CD14-positive monocyte (primary cell): ENCODE data around the gene ATP5IF1. TPM values are rescaled to one million over a fixed set of nuclear protein-coding genes. Genes with fewer than 3 reads are reported as not detected.
A peak's percentile ranks its signal among the peaks of the same experiment; 100 is the strongest.

Experiments
- DNase-seq, 3 donors: peaks; one replicate each; pipeline ENCODE4 v3.0.0-alpha.2; 2011 to 2022
- H2AFZ ChIP-seq: 2 replicates; pipeline ENCODE4 v1.6.0; 2012; ENCODE audit warnings: mild to moderate bottlenecking, low read depth, low read length, inconsistent platforms; ENCODE audit not compliant: insufficient read depth, poor library complexity, severe bottlenecking
- H3K27ac ChIP-seq, 2 donors: 1 replicate in 1 of 2; 2 replicates in 1 of 2; pipeline ENCODE4 v1.5.1; 2012 to 2013; ENCODE audit warnings: low read length in 2 of 2, control low read depth in 1 of 2, inconsistent platforms in 1 of 2, low read depth in 1 of 2, mild to moderate bottlenecking in 1 of 2
- H3K27me3 ChIP-seq, 2 donors: one replicate each; pipeline versions ENCODE4 v1.6.0 to v1.6.1; 2011 to 2013; ENCODE audit warnings: low read length in 2 of 2; ENCODE audit not compliant: control insufficient read depth in 2 of 2, insufficient read depth in 2 of 2
- H3K36me3 ChIP-seq, 2 donors: replicated peaks in 1 of 2; 1 replicate in 1 of 2; 2 replicates in 1 of 2; pipeline versions ENCODE4 v1.5.1 to v1.6.1; 2012 to 2013; ENCODE audit warnings: low read length in 2 of 2, control low read depth in 1 of 2, inconsistent platforms in 1 of 2, mild to moderate bottlenecking in 1 of 2; ENCODE audit not compliant: insufficient read depth in 2 of 2, control insufficient read depth in 1 of 2
- H3K4me1 ChIP-seq, 2 donors: 1 replicate in 1 of 2; 2 replicates in 1 of 2; pipeline versions ENCODE4 v1.5.1 to v1.6.1; 2012 to 2013; ENCODE audit warnings: low read length in 2 of 2, control low read depth in 1 of 2, inconsistent platforms in 1 of 2, mild to moderate bottlenecking in 1 of 2, moderate library complexity in 1 of 2; ENCODE audit not compliant: insufficient read depth in 2 of 2, control insufficient read depth in 1 of 2
- H3K4me2 ChIP-seq: replicated peaks from 2 replicates; pipeline ENCODE3; 2012; ENCODE audit warnings: low read length, moderate library complexity, mild to moderate bottlenecking; ENCODE audit not compliant: poor library complexity, severe bottlenecking; ENCODE audit errors: extremely low read depth
- H3K4me3 ChIP-seq, 3 experiments: fragments of 200-600 bp in 1 of 3; sonication (generic) in 1 of 3; replicated peaks in 1 of 3; 1 replicate in 2 of 3; 2 replicates in 1 of 3; pipeline ENCODE4 v1.5.1; 2011 to 2013; ENCODE audit warnings: low read length in 3 of 3, mild to moderate bottlenecking in 3 of 3, control low read depth in 2 of 3, low read depth in 2 of 3, inconsistent platforms in 1 of 3, moderate library complexity in 1 of 3
- H3K79me2 ChIP-seq: 2 replicates; pipeline ENCODE4 v1.6.0; 2012; ENCODE audit warnings: mild to moderate bottlenecking, control low read depth, inconsistent platforms, low read length, moderate library complexity; ENCODE audit not compliant: insufficient read depth
- H3K9ac ChIP-seq: 2 replicates; pipeline ENCODE4 v1.6.0; 2017; ENCODE audit warnings: low read length, mild to moderate bottlenecking; ENCODE audit not compliant: insufficient read depth, poor library complexity, severe bottlenecking
- H3K9me3 ChIP-seq, 2 donors: replicated peaks in 1 of 2; 1 replicate in 1 of 2; 2 replicates in 1 of 2; pipeline versions ENCODE4 v1.5.1 to v1.6.1; 2012 to 2013; ENCODE audit warnings: low read length in 2 of 2, control low read depth in 1 of 2; ENCODE audit not compliant: control insufficient read depth in 1 of 2, insufficient read depth in 1 of 2
- H4K20me1 ChIP-seq: 2 replicates; pipeline ENCODE4 v1.6.0; 2012; ENCODE audit warnings: mild to moderate bottlenecking, low read length, control low read depth, moderate library complexity; ENCODE audit not compliant: insufficient read depth
- H3K27ac Mint-ChIP-seq, 7 donors: one replicate each; pipeline ENCODE4 v1.8.0; 2020; ENCODE audit warnings: mild to moderate bottlenecking in 7 of 7, mixed read lengths in 7 of 7, moderate library complexity in 6 of 7, inconsistent platforms in 2 of 7
- H3K27me3 Mint-ChIP-seq, 3 donors: one replicate each; pipeline ENCODE4 v1.8.0; 2021 to 2022; ENCODE audit warnings: low read depth in 3 of 3, mild to moderate bottlenecking in 3 of 3, mixed read lengths in 3 of 3, moderate library complexity in 3 of 3, inconsistent platforms in 1 of 3
- H3K36me3 Mint-ChIP-seq, 2 donors: one replicate each; pipeline ENCODE4 v1.8.0; 2020; ENCODE audit warnings: mixed read lengths in 2 of 2, inconsistent platforms in 1 of 2, mild to moderate bottlenecking in 1 of 2
- H3K4me1 Mint-ChIP-seq: one replicate; pipeline ENCODE4 v1.8.0; 2020; ENCODE audit warnings: mild to moderate bottlenecking, mixed read lengths
- H3K4me3 Mint-ChIP-seq, 2 donors: one replicate each; pipeline ENCODE4 v1.8.0; 2020; ENCODE audit warnings: mild to moderate bottlenecking in 2 of 2, mixed read lengths in 2 of 2, moderate library complexity in 1 of 2
- H3K9me3 Mint-ChIP-seq, 7 donors: one replicate each; pipeline ENCODE4 v1.8.0; 2020 to 2022; ENCODE audit warnings: mixed read lengths in 7 of 7, mild to moderate bottlenecking in 6 of 7, moderate library complexity in 6 of 7, inconsistent platforms in 2 of 7
- CTCF ChIP-seq: fragments of 200-600 bp; IDR thresholded peaks from one replicate; pipeline ENCODE4 v1.8.0; 2022; ENCODE audit warnings: antibody characterized with exemption, mild to moderate bottlenecking
- WGBS: methylation state at CpG from one replicate; pipeline ENCODE4 v1.1.5; 2013; ENCODE audit warnings: missing lambda C conversion rate; ENCODE audit not compliant: insufficient coverage; 5-methylcytosine and 5-hydroxymethylcytosine counted together
- intact Hi-C, 2 donors: fragments of 100-400 bp; cut with micrococcal nuclease; formaldehyde crosslinking; loops; one replicate each; pipeline versions ENCODE4 v1.15.0 to v1.15.1; 2023
- polyA plus RNA-seq, 3 donors: library from polyadenylated mRNA; depleted of rRNA in 1 of 3; unstranded in 2 of 3; stranded (reverse) in 1 of 3; fragments of 300-500 nt in 2 of 3; fragments of >200 nt in 1 of 3; fragmentation: Illumina TruSeq in 2 of 3; gene quantifications; 1 replicate in 2 of 3; 2 replicates in 1 of 3; pipeline ENCODE4 v1.2.3, GENCODE V29; 2012 to 2021

ATP5IF1 gene
- polyA plus RNA-seq, 3 donors: 118 to 339 (median 296) TPM

GRCh38 chr1:28280501-28280900 lies 44.6 kb downstream of the ATP5IF1 start:
- peak overlapping the region in 2 of 7 donors; percentile 7 to 26 for H3K27ac Mint-ChIP-seq
- WGBS: 97% methylated on average over 7 of the region's 8 CpGs
- H3K9ac ChIP-seq: no peak overlapping the region
- H3K36me3 Mint-ChIP-seq: peaks cover 45 to 66% of the 10 kb centered on the region in 2 donors
- H4K20me1 ChIP-seq: no peaks in the 10 kb centered on the region
- peaks cover 19 to 26% of the 10 kb centered on the region in 2 donors for H3K4me1 ChIP-seq
- H2AFZ ChIP-seq: no peak overlapping the region
- no peak overlapping the region for H3K4me2 ChIP-seq
- H3K27me3 Mint-ChIP-seq: peaks cover 0 to 4% (median 0%) of the 10 kb centered on the region in 3 donors
- DNase-seq: no peak
- no peaks in the 10 kb centered on the region for H3K9me3 Mint-ChIP-seq
- no peaks in the 10 kb centered on the region for H3K79me2 ChIP-seq
- intact Hi-C loops: no loop called here
- peaks cover 23 to 53% of the 10 kb centered on the region in 2 donors for H3K36me3 ChIP-seq
- H3K4me3 Mint-ChIP-seq: no peak overlapping the region
- no peaks in the 10 kb centered on the region for H3K27me3 ChIP-seq
- H3K4me3 ChIP-seq: no peak overlapping the region
- H3K9me3 ChIP-seq: no peaks in the 10 kb centered on the region
- no peak for TF ChIP-seq CTCF
- peaks cover 28% of the 10 kb centered on the region for H3K4me1 Mint-ChIP-seq
- H3K27ac ChIP-seq: no peak overlapping the region

GRCh38 chr1:28280977-28281381 lies 45.1 kb downstream of the ATP5IF1 start:
- TF ChIP-seq CTCF: no peak
- Histone ChIP-seq H3K4me1 (peaks cover 19 to 26% of the 10 kb centered on the region in 2 donors), H3K36me3 (peaks cover 23 to 50% of the 10 kb centered on the region in 2 donors), H3K9ac (no peak overlapping the region), H3K79me2 (no peaks in the 10 kb centered on the region), H3K27ac (no peak overlapping the region), H3K9me3 (no peaks in the 10 kb centered on the region), H4K20me1 (no peaks in the 10 kb centered on the region), H3K27me3 (no peaks in the 10 kb centered on the region), H3K4me2 (no peak overlapping the region), H3K4me3 (no peak overlapping the region), H2AFZ (no peak overlapping the region)
- no peak overlapping the region for H3K4me3 Mint-ChIP-seq
- intact Hi-C loops: no loop called here
- H3K9me3 Mint-ChIP-seq: no peaks in the 10 kb centered on the region
- H3K36me3 Mint-ChIP-seq: peaks cover 44 to 63% of the 10 kb centered on the region in 2 donors
- 82% methylated on average over 2 of the region's 5 CpGs for WGBS
- peak overlapping the region in 4 of 7 donors; percentile 7 to 76 (median 36) for H3K27ac Mint-ChIP-seq
- peaks cover 0 to 4% (median 0%) of the 10 kb centered on the region in 3 donors for H3K27me3 Mint-ChIP-seq
- no peak for DNase-seq
- peaks cover 31% of the 10 kb centered on the region for H3K4me1 Mint-ChIP-seq
